K562 (cell line): ENCODE data around the gene CEBPE. TPM values are rescaled to one million over a fixed set of nuclear protein-coding genes. Genes with fewer than 3 reads are reported as not detected.

Experiments used
- ARID3A ChIP-seq: IDR thresholded peaks from 2 replicates; pipeline ENCODE4 v1.6.1; 2012; ENCODE audit warnings: low read depth, low read length, improper control_type of control experiment, borderline replicate concordance
- ATF1 ChIP-seq, 2 experiments: fragments of 450-650 bp in 1 of 2; IDR thresholded peaks; 2 replicates each; pipeline ENCODE4 v1.6.1; 2016; ENCODE audit warnings: missing compliant biosample characterization in 1 of 2, missing genetic modification characterization in 1 of 2
- BCL6 ChIP-seq: fragments of 250-450 bp; sonication (Bioruptor Pico); IDR thresholded peaks from 2 replicates; pipeline ENCODE4 v1.4.0; 2020
- BRCA1 ChIP-seq, 2 experiments: fragments of 450-650 bp in 1 of 2; sonication (generic) in 1 of 2; formaldehyde crosslinking in 1 of 2; IDR thresholded peaks; 2 replicates each; pipeline versions ENCODE4 v1.5.0 to v1.6.1; 2017 to 2020; ENCODE audit warnings: mild to moderate bottlenecking in 1 of 2, missing genetic modification reagents in 1 of 2
- CBX2 ChIP-seq: fragments of 200-600 bp; sonication (generic); IDR thresholded peaks from one replicate; pipeline ENCODE4 v1.6.1; 2012; ENCODE audit warnings: mild to moderate bottlenecking, low read length, inconsistent platforms; ENCODE audit not compliant: insufficient read depth, poor library complexity, severe bottlenecking
- CHD4 ChIP-seq: fragments of 200-600 bp; sonication (generic); IDR thresholded peaks from 3 replicates; pipeline ENCODE4 v1.6.1; 2012; ENCODE audit warnings: low read depth, mild to moderate bottlenecking, mixed read lengths, low read length, inconsistent platforms; ENCODE audit not compliant: insufficient read depth, insufficient replicate concordance, poor library complexity, severe bottlenecking
- FOS ChIP-seq: IDR thresholded peaks from 3 replicates; pipeline ENCODE4 v1.6.1; 2011; ENCODE audit not compliant: insufficient read length; ENCODE audit errors: extremely low read depth
- FOXK2 ChIP-seq, 2 experiments: fragments of 450-650 bp; IDR thresholded peaks in 1 of 2; conservative IDR thresholded peaks in 1 of 2; 2 replicates each; pipeline ENCODE4 v1.6.1; 2016; ENCODE audit warnings: low read depth in 2 of 2, mild to moderate bottlenecking in 1 of 2
- GTF2B ChIP-seq: IDR thresholded peaks from 2 replicates; pipeline ENCODE4 v1.6.1; 2011; ENCODE audit not compliant: insufficient read length; ENCODE audit errors: extremely low read depth
- GTF2E2 ChIP-seq: fragments of 200-800 bp; sonication (Bioruptor generic); IDR thresholded peaks from 2 replicates; pipeline ENCODE4 v1.6.1; 2016; ENCODE audit warnings: missing genetic modification characterization, missing compliant biosample characterization
- HDAC1 ChIP-seq, 2 experiments: fragments of 450-650 bp; IDR thresholded peaks; 2 replicates each; pipeline ENCODE4 v1.6.1; 2016 to 2017; ENCODE audit warnings: inconsistent platforms in 1 of 2, mild to moderate bottlenecking in 1 of 2, moderate library complexity in 1 of 2
- IFI16 ChIP-seq: fragments of 250-450 bp; sonication (Bioruptor Pico); IDR thresholded peaks from 2 replicates; pipeline ENCODE4 v2.1.2; 2022; ENCODE audit warnings: mild to moderate bottlenecking, inconsistent platforms
- MTA2 ChIP-seq: fragments of 450-650 bp; IDR thresholded peaks from 2 replicates; pipeline ENCODE4 v1.6.1; 2016; ENCODE audit warnings: low read depth
- NBN ChIP-seq: fragments of 450-650 bp; IDR thresholded peaks from 2 replicates; pipeline ENCODE4 v1.6.1; 2016; ENCODE audit warnings: low read depth, mild to moderate bottlenecking
- NCOA4 ChIP-seq: fragments of 450-650 bp; IDR thresholded peaks from 2 replicates; pipeline ENCODE4 v1.6.1; 2018; ENCODE audit warnings: mild to moderate bottlenecking; ENCODE audit not compliant: partially characterized antibody
- NELFE ChIP-seq: IDR thresholded peaks from 2 replicates; pipeline ENCODE4 v1.6.1; 2011; ENCODE audit warnings: mild to moderate bottlenecking; ENCODE audit not compliant: insufficient read depth, insufficient read length
- NR3C1 ChIP-seq: sonication (generic); formaldehyde crosslinking; IDR thresholded peaks from 2 replicates; pipeline ENCODE4 v1.8.1; 2022; ENCODE audit warnings: missing genetic modification reagents
- PHB ChIP-seq: fragments of 250-450 bp; sonication (Bioruptor Pico); IDR thresholded peaks from 2 replicates; pipeline ENCODE4 v1.5.0; 2021
- POLR2G ChIP-seq: fragments of 200-400 bp; formaldehyde crosslinking; IDR thresholded peaks from 2 replicates; pipeline ENCODE4 v1.6.1; 2017; ENCODE audit warnings: low read depth, mild to moderate bottlenecking, antibody characterized with exemption, low read length, moderate library complexity
- RB1 ChIP-seq: fragments of 450-650 bp; IDR thresholded peaks from 2 replicates; pipeline ENCODE4 v1.6.1; 2017; ENCODE audit warnings: low read depth, mild to moderate bottlenecking
- USF1 ChIP-seq: sonication (generic); formaldehyde crosslinking; IDR thresholded peaks from 2 replicates; pipeline ENCODE4 v1.9.0; 2022; ENCODE audit warnings: mild to moderate bottlenecking, missing genetic modification reagents
- ZBTB43 ChIP-seq: sonication (generic); formaldehyde crosslinking; IDR thresholded peaks from 2 replicates; pipeline ENCODE4 v1.8.0; 2023; ENCODE audit warnings: mild to moderate bottlenecking, missing genetic modification reagents
- ZKSCAN8 ChIP-seq: fragments of 200-800 bp; sonication (Bioruptor generic); IDR thresholded peaks from 2 replicates; pipeline ENCODE4 v1.6.1; 2016; ENCODE audit warnings: missing genetic modification characterization, missing compliant biosample characterization
- ZNF224 ChIP-seq: sonication (generic); formaldehyde crosslinking; IDR thresholded peaks from 2 replicates; pipeline ENCODE4 v1.8.0; 2022; ENCODE audit warnings: mild to moderate bottlenecking, missing genetic modification reagents
- polyA plus RNA-seq, 8 experiments: library from polyadenylated mRNA; depleted of rRNA in 4 of 8; stranded (reverse) in 5 of 8; unstranded in 3 of 8; fragments of >200 nt; fragmentation: Nextera tagmentation in 2 of 8; fragmentation: Illumina TruSeq in 1 of 8; extraction: Ambion mirVana in 2 of 8; extraction: Trizol in 1 of 8; gene quantifications; 2 replicates each; pipeline versions ENCODE4 v1.2.1 to v1.2.3, GENCODE V29; 2011 to 2014; ENCODE audit warnings: inconsistent platforms in 1 of 8, missing spikeins in 1 of 8
- total RNA-seq, 7 experiments: library from RNA; depleted of rRNA in 6 of 7; stranded (reverse); fragments of >200 nt in 6 of 7; fragmentation: Illumina TruSeq in 2 of 7; extraction: Trizol in 2 of 7; gene quantifications; 2 replicates each; pipeline versions ENCODE4 v1.2.1 to v1.2.3, GENCODE V29; 2011 to 2021; ENCODE audit warnings: low replicate concordance in 1 of 7

Gene CEBPE
- total and polyA plus RNA-seq, 9 of the 15 experiments (the other 6 are each of a cell fraction or from before 2014, with no cell fraction given): 0.09 to 0.15 (median 0.13) TPM; not detected in 6

GRCh38 chr14:23112359-23113178 lies 6.5 kb downstream of the CEBPE start (continued):
- TF ChIP-seq ZBTB43 (no peak), NELFE (no peak), FOXK2 (conservative IDR thresholded peaks at IDR 0.05 in 1 of 2, IDR thresholded peaks at IDR 0.05 in 1 of 2; ENCODE audit: low read depth in 2 of 2) (no peak; a peak in 1 of 4 replicates), FOS (peak; percentile 1), BCL6 (no peak), CHD4 (no peak), ATF1 (CRISPR knock-in tag; IDR thresholded peaks at IDR 0.05) (no peak), ATF1 (tag; IDR thresholded peaks at IDR 0.05) (peak; percentile 78), NR3C1 (CRISPR knock-in tag) (no peak), HDAC1 (IDR thresholded peaks at IDR 0.05) (peak; percentile 100), ZNF224 (CRISPR knock-in tag) (no peak), ZKSCAN8 (CRISPR knock-in tag) (no peak), MTA2 (peak; percentile 97), IFI16 (CRISPR knock-in tag) (no peak), NCOA4 (no peak), BRCA1 (IDR thresholded peaks at IDR 0.05) (no peak), BRCA1 (CRISPR knock-in tag; IDR thresholded peaks at IDR 0.05) (no peak), RB1 (peak; percentile 87; the same call in 1 of the 2 replicates), POLR2G (no peak), GTF2E2 (peak; percentile 38; the same call in 1 of the 2 replicates), USF1 (CRISPR knock-in tag) (no peak), ARID3A (no peak), GTF2B (no peak), NBN (peak; percentile 99), CBX2 (no peak), PHB (CRISPR knock-in tag) (no peak)
